ENCODE results near the gene UGT2B10.
"Not testable (repeated sequence)": the region's sequence is repeated elsewhere in the genome, so short reads cannot be mapped to it uniquely, and the experiment has no call there.

The UGT2B10 gene

DNA sequence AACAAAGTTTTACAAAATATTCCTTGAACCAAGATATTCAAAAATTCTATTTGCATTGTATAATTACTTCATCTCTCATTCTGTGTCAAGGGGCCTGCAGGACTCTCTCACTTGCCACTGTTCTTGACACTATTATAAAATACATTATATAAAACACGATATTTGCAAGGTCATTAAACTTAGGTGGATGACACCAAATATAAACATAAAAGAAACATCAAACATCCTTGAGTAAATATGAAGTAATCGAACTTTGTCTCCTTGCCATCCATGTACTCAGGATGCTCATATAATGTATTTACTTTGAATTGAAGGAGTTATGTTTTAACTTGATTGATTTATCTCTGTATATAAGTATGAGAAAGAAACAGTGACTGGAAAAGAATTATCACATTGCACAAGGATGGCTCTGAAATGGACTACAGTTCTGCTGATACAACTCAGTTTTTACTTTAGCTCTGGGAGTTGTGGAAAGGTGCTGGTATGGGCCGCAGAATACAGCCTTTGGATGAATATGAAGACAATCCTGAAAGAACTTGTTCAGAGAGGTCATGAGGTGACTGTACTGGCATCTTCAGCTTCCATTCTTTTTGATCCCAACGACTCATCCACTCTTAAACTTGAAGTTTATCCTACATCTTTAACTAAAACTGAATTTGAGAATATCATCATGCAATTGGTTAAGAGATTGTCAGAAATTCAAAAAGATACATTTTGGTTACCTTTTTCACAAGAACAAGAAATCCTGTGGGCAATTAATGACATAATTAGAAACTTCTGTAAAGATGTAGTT lies at the start of gene UGT2B10:
TSS of gene UGT2B10 (plus strand) at position 378 of the 793 bp plus-strand sequence. CDS start at position 404, 26 bp downstream.
- not testable (repeated sequence) for DNase-seq

DNA sequence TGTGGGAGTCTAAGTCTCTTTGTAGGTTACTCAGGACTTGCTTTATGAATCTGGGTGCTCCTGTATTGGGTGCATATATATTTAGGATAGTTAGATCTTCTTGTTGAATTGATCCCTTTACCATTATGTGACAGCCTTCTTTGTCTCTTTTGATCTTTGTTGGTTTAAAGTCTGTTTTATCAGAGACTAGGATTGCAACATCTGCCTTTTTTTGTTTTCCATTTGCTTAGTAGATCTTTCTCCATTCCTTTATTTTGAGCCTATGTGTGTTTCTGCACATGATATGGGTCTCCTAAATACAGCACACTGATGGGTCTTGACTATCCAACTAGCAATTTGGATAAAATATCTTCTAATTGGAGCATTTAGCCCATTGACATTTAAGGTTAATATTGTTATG lies 44.0 kb upstream of the UGT2B10 start:
- not testable (repeated sequence) for DNase-seq

GRCh38 chr4:68773699-68774098 lies 42.1 kb upstream of the UGT2B10 start:
- no peak for DNase-seq

GRCh38 chr4:68780232-68780631 lies 35.6 kb upstream of the UGT2B10 start:
- no peak for DNase-seq

DNA sequence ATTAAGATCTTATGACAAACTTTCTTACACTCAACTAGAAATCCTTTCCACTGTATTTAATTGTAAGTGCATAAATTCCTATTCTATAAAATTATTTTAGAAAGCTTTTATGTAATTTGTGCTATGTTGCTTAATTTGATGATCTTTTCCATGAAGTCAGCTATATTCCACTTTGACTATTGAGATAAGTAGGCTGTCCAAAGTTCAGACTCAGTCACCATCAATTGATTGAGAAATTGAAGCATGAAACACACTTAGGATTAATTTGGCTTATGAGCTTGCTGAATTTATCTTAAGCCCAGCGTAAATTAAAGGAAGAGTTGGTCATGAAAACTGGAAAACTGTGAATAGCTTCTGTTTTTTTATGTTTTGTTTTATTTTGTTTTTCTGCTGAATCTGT lies 18.7 kb upstream of the UGT2B10 start:
- DNase-seq: no peak

DNA sequence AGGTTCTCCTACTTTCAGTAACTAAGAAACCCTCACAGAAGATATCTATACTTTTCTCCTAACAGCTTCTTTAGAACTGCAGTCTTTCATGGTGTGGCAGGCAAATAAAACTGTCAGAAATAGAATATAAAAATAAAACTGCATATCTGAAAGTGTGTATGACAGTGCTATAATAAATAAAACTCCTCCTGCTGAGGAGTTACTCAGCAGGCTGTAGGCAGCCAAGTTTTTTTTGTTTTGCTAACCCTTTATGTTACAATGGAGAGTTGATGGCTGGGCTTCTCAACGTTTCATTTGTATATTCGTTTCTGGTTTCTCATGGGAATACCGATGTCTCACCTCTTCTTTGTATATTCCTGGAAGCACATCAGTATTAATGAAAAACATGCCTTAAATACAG lies 18.2 kb upstream of the UGT2B10 start:
- DNase-seq: no peak

DNA sequence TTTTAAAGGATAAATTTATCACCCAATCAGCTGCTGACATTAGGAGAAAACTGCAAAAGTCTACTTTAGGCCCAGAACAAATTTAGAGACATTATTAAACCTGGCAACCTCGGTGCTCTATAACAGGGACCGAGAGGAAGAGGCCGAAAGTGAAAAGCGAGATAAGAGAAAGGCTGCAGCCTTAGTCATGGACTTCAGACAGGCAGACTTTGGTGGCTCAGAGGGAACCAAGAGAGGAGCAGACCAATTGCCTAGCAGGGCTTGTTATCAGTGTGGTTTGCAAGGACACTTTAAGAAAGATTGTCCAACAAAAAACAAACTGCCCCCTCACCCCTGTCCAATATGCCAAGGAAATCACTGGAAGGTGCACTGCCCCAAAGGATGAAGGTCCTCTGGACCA lies 12.8 kb upstream of the UGT2B10 start:
- DNase-seq: no peak

- no peak for DNase-seq
Observed at GRCh38 chr4:68808060-68808459, 7.7 kb upstream of the UGT2B10 start.

DNA sequence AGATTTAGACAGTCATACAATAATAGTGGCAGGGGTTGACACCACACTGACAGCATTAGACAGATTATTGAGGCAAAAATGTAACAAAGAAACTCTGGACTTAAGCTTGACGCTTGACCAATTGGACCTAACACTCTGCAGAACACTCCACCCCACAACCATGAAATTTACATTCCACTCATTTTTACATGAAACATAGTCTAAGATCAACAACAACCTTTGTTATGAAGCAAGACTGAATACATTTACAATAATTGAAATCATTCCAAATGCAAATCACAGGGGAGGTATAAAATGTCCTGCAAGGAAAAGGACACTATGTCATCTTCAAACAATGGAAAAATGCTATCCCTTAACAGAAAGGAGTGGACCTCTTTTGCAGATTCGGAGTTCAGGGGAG lies 4.9 kb upstream of the UGT2B10 start:
- DNase-seq: no peak

DNA sequence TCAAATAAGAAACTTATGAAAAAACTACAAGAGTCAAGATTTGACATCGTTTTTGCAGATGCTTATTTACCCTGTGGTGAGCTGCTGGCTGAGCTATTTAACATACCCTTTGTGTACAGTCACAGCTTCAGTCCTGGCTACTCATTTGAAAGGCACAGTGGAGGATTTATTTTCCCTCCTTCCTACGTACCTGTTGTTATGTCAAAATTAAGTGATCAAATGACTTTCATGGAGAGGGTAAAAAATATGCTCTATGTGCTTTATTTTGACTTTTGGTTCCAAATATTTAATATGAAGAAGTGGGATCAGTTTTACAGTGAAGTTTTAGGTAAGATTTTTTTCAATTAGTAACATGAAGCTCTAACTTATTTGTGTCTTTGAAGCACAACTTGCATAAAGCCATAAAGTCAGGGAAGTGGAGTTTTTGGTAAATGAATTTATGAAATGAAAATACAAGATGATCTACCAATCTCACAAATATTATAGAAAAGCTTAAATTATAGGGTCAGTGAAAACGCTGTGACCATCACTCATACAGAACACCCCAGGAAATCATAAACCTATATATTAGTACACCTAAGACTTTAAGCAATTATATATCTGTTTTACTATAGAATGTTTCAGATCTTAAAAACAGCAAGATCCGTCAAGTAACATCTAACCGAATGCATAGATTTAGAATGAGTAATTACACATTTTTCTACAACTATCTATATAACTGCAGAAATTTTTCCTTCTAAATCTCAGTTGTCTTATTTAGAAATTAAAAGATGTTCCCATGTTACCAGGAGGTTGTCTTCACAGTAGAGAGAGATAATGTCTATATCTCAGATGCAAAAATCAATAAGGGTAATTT lies 844 bp downstream of the UGT2B10 start:
- DNase-seq: not testable (repeated sequence)

GRCh38 chr4:68817386-68817785 lies 1.6 kb downstream of the UGT2B10 start:
- DNase-seq: no peak

GRCh38 chr4:68818030-68818462 lies 2.3 kb downstream of the UGT2B10 start:
- DNase-seq: not testable (repeated sequence)

DNA sequence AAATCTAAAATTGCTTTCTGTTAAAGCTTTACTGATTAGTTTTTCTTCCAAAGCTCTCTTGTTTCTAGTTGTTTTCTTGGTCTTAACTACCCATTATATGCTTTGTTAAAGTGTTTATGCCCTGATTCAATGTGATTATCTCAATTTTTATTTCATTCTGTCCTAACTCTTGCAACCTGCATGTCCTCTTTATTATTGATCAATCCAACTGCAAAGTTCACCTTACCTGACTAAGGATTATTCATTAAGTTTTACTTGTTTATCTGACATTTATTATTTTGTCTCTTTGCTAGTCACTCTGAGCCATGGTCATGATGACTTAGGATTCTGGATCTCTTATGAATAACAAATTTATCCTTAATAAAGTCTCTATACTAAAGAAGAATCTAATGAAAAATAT lies 15.8 kb downstream of the UGT2B10 start:
- DNase-seq: no peak

GRCh38 chr4:68850293-68850692 lies 34.5 kb downstream of the UGT2B10 start:
- DNase-seq: no peak

DNA sequence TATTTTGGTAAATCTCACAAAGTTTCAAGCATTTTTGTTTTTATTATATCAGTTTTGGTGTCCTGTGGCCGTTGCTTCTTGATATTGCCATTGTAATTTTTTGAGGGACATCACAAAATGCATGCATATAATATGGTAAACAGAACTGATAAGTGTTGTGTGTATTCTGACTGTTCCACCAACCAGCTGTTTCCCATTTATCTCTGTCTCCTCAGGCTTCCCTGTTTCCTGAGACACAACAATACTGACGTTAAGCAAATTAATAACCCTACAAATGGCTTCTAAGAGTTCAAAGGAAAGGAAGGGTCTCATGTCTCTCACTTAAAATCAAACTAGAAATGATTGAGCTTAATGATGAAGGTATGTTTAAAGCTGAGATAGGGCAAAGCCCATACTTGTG lies 40.0 kb downstream of the UGT2B10 start:
- no peak for DNase-seq

DNA sequence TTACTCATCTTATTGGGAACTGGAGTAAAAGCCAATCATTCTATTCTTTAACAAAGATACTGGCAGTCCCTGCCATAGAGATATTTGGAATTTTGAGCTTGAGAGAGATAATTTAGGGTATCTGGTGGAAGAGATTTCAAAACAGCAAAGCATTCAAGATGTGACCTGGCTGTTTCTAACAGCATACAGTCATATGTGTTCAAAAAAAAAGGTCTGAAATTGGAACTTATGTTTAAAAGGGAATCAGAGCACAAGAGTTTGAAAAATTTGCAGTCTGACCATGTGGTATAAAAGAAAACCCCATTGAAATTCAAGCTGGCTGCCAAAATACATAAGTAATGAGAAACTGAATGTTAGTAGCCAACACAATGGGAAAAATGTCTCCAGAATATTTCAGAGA lies 42.2 kb downstream of the UGT2B10 start:
- no peak for DNase-seq

DNA sequence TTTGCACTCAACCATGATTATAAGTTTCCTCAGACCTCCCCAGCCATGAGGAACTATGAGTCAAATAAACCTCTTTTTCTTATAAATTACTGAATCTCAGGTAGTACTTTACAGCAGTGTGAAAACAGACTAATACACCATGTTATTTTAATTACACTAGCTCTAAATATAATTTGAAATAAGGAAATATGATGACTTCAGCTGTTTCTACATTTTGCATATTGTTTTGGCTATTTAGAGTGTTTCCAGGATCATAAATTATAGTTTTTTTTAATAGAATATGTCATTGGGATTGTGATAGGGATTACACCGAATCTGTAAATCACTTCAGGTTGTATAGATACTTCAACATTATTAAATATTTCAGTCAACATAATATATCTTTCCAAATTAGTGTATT lies 43.9 kb downstream of the UGT2B10 start:
- no peak for DNase-seq

DNA sequence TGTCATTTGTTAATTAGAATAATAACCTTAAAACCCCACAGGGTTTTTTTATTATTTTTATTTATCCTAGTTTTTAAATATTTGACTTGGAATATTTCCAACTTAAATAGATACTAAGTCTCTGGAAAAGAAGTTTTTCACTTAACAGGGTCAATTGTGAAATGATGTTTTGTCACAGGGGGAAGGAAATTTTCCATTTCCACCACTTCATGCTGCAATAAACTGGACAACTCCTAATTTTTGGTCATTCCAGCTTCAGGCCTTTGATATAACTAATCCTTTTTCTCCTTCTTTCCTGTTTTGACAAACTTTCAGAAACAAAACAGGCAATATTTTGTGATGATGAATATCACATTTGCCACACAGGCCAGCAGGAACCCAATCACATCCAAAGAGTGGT lies 45.3 kb downstream of the UGT2B10 start:
- DNase-seq: no peak

- DNase-seq: no peak
Observed at GRCh38 chr4:68864438-68865187, 48.8 kb downstream of the UGT2B10 start.

GRCh38 chr4:68865188-68865638 lies 49.4 kb downstream of the UGT2B10 start:
- DNase-seq: no peak

DNA sequence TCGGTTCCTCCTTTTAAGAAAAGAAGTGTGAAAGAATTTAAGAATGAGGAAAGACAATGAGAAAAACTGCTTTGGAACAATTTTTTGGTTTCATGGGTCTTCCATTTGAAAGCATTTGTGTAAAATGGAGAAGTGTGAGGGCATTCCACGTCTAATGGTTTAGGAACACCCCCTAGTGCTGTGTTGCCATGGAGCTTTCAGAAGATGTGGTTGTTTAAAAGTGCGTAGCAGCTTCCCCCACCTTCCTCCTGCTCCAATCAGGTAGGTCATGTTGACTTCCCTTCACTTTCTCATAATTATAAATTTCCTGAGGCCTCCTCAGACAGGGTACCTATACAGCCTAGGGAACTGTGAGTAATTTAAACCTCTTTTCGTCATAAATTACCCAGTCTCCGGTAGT lies 50.0 kb downstream of the UGT2B10 start:
- no peak for DNase-seq

DNA sequence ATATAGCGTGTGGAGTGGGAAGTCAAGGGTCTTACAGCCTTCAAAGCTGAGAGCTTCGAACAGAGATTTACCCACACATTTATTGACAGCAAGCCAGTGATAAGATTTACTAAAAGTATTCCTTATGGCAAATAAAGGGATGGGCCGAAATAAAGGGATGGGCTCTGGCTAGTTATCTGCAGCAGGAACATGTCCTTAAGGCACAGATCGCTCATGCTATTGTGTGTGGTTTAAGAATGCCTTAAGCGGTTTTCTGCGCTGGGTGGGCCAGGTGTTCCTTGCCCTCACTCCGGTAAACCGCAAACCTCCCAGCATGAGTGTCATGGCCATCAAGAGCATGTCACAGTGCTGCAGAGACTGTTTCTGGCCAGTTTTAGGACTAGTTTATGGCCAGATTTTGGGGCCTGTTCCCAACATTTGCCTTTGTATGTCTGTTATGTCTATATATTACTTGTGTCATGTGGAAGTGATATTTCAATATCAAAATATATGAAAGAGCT lies 53.5 kb downstream of the UGT2B10 start:
- no peak for DNase-seq
